PFSK-1 (cell line): ENCODE measurements around the gene NET1.

ENCODE experiments used
- FOXP2 ChIP-seq: optimal IDR thresholded peaks from 2 replicates; pipeline ENCODE3; 2011; ENCODE audit warnings: borderline replicate concordance, control low read depth, inconsistent platforms; ENCODE audit not compliant: insufficient read depth; ENCODE audit errors: extremely low read length, extremely low read depth
- POLR2AphosphoS5 ChIP-seq: IDR thresholded peaks from 2 replicates; pipeline ENCODE4 v1.6.1; 2012; ENCODE audit warnings: low read depth, mild to moderate bottlenecking, control low read depth, low read length, moderate library complexity
- SIN3A ChIP-seq: IDR thresholded peaks from 2 replicates; pipeline ENCODE4 v1.6.1; 2012; ENCODE audit warnings: mild to moderate bottlenecking, low read length, moderate library complexity, borderline replicate concordance; ENCODE audit not compliant: insufficient read depth
- TAF1 ChIP-seq: IDR thresholded peaks from 2 replicates; pipeline ENCODE4 v1.6.1; 2012; ENCODE audit warnings: low read length, control low read depth, borderline replicate concordance; ENCODE audit not compliant: insufficient read depth
- TF ChIP-seq, protein P1 (sequence below), 2 experiments: IDR thresholded peaks; 2 replicates each; pipeline versions ENCODE4 v1.6.1 to v1.8.0; 2011 to 2012; ENCODE audit warnings: low read depth in 2 of 2, low read length in 2 of 2, control low read depth in 1 of 2, inconsistent platforms in 1 of 2, mild to moderate bottlenecking in 1 of 2, moderate library complexity in 1 of 2; ENCODE audit not compliant: insufficient read depth in 1 of 2

DNA sequence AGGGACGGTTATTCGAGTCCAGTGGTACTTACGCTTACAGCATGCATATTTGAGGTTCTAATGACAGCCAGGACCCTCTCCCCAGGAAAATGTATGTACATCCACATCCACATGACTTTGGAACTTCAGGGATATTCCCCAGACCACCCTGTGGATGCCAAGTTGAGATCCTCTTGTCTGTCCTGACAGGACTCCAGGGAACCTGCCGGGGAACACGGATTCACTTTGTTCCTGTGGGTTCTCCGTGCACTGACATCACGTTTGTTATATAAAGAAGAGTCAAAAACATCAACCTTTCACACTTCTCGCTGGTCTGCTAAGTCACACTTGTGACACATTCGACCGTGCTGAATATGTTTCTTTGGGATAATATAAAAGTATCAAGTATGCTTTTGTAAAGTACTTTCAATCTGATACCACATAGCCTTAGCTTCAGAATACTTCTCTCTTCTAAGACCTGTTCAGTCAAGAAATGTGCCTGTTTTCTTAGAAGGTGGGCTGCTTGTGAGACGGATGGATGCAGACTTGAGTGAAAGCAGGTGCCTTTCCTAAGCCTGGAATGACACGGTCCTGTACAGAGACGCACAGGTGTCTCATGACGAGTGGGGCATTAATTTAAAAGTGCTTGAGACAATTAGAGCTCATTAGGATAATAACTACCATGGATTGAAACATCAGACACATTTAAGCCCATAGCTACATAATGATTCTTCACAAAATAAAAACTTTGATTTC, 48.3 kb downstream of the NET1 start:
- TF ChIP-seq TAF1 (no peak), POLR2AphosphoS5 (no peak), FOXP2 (no peak), SIN3A (no peak)
- TF ChIP-seq, protein P1, sequence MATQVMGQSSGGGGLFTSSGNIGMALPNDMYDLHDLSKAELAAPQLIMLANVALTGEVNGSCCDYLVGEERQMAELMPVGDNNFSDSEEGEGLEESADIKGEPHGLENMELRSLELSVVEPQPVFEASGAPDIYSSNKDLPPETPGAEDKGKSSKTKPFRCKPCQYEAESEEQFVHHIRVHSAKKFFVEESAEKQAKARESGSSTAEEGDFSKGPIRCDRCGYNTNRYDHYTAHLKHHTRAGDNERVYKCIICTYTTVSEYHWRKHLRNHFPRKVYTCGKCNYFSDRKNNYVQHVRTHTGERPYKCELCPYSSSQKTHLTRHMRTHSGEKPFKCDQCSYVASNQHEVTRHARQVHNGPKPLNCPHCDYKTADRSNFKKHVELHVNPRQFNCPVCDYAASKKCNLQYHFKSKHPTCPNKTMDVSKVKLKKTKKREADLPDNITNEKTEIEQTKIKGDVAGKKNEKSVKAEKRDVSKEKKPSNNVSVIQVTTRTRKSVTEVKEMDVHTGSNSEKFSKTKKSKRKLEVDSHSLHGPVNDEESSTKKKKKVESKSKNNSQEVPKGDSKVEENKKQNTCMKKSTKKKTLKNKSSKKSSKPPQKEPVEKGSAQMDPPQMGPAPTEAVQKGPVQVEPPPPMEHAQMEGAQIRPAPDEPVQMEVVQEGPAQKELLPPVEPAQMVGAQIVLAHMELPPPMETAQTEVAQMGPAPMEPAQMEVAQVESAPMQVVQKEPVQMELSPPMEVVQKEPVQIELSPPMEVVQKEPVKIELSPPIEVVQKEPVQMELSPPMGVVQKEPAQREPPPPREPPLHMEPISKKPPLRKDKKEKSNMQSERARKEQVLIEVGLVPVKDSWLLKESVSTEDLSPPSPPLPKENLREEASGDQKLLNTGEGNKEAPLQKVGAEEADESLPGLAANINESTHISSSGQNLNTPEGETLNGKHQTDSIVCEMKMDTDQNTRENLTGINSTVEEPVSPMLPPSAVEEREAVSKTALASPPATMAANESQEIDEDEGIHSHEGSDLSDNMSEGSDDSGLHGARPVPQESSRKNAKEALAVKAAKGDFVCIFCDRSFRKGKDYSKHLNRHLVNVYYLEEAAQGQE (IDR thresholded peaks at IDR 0.05; ENCODE audit: insufficient read depth in 1 of 2, low read depth in 2 of 2, low read length in 2 of 2), result no peak
